SIG-M5 treated with dmso at 0.1 percent for 504 hours (cell line): ENCODE measurements around the gene KRTAP12-2.
"Not testable (repeated sequence)": the region's sequence is repeated elsewhere in the genome, so short reads cannot be mapped to it uniquely, and the experiment has no call there.

Source experiments
- DNase-seq: peaks from one replicate; lab custom pipeline; 2025; ENCODE audit not compliant: unreplicated experiment; lab: John Stamatoyannopoulos, UW

The KRTAP12-2 gene

DNA sequence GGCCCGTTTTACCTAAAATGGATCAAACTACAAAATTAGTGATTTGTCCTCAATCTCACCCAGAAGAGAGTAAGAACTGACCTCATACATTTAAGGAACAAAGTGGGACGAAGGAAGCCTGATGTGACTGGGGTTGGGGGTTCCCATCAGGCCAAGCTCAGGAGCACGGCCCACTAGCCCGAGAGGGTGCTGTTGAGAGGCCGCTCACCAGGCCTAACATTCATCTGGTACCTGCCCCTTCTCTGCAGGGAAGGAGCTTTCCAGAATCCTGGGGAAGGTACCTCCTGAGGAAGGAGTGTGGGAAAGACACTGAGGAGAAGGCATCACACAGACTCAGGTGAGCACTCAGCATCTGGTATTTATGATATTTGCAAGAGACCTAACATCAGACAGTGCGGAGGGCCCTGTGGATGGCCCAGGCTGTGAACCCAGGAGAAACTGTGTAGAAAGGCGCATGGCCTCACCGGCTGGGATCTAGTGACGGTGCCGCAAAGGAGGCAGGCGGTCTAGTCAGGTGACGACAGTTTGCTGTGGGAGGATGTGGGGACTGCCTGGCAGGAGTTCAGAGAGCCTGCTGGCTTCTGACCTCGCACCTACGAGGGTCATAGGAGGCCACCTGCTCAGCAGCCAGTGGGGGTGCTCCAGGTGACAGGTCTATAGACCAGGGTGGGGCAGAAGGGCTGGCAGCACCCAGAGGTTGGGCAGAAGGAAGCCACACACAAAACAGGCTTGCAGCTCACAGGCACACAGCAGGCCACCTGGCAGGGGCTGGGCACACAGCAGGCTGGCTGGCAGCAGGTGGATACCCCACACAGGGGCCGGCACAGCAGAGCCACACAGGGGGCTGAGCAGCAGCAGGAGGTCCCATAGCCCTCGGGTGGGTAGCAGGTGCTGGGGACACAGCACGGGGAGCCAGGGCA is 12.8 kb downstream of the KRTAP12-2 start:
- no peak for DNase-seq

GRCh38 chr21:44653123-44653522 is 13.6 kb downstream of the KRTAP12-2 start:
- no peak for DNase-seq

DNA sequence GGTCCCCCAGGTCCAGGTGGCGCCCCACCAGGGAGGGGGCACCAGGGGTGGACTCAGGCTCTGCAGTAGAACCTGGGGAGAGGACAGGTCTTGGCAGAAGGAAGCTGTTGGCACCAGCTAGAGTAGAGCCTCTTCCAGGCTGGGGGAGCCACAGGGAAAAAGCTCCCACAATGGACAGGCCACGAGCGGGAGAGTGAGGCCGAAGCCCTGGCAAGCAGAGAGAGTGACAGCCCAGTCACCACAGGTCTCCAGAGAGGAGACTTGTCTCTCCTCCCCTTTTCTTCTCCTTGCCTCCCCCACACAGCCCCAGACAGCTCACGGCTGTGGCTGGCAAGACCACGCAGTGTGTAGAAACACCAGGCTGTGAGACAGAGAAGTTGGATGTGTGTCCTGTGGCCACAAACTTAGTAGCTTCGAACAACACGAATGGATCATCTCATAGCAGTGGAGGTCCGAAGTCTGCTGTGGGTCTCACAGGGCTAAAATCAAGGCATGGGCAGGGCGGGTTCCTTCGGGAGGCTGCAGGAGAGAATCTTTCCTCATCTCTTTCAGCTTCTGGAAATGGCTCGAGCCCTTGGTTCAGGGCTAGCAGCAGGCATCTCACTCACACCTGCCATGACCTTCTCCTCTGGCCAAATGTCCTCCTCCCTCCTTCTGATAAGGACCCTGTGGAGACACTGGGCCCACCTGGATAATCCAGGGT is 15.6 kb downstream of the KRTAP12-2 start:
- DNase-seq: no peak

DNA sequence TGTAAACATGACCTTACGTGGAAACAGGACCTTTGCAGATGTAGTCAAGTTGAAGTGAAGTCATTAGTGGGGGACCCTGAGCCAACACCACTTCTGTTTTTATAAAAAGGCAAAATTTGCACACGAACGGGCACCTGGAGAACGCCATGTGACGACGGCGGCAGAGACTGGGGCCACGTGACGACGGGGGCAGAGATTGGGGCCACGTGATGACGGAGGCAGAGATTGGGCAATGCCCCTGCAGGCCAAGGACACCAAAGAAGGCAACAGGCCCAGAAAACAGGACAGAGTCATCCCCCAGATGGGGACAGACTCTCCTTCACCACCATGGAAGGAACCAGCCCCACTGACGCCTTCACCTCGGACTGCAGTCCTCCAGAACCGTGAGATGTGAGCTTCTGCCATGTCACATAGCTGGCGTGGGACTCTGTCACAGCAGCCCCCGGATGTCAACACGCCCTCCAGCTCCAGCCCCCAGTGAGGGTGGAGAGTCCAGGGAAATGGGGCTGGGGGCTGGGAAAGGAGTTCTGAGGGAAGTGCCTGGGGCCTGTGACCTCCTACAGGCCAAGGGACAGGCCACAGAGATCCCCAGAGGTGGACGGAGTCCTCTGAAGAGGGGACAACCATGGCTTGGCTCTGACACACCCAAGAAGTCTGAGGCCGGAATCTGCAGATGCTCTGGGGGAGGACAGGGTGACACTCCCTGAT is 16.3 kb downstream of the KRTAP12-2 start:
- no peak for DNase-seq

- DNase-seq: no peak
Observed at GRCh38 chr21:44649521-44650100, 17.1 kb downstream of the KRTAP12-2 start.

DNA sequence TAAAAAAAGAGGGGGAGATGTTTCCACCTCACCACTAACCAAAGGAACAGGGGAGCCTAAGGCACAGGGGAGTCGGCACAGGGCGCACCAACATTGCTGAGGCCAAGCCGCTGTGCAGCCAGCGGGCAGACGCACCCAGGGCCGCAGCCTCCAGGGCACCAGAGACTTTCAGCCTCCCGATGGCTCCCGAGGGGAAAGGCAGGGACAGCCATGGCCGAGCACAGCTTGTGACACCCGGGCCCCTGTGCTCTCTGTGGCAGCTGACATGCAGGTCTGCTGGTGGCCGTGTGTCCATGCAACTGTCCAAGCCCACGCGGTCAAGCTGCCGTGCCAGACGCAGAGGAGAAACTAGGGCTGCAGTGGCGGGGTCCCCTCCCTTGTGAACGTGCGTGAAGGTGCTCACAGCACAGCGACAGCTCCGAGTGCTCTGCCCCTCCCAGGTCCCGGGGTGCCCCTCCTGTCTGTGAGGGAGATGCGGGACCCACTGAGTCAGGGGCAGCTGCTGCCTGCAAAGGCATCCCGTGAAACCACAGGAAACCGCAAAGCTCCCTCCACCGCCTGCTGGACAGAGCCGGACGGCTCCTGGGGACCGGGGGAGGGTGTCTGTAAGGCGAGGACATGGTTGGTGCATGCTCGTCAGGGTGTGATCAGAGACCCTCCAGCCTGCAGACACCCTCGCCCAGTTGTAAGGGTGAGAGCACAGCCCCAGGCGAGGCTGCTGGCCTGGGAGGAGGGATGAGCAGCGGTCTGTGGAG is 18.0 kb downstream of the KRTAP12-2 start:
- DNase-seq: no peak

- no peak for DNase-seq
Observed at GRCh38 chr21:44647222-44647552, 19.5 kb downstream of the KRTAP12-2 start.

- DNase-seq: not testable (repeated sequence)
Observed at GRCh38 chr21:44646366-44647221, 20.1 kb downstream of the KRTAP12-2 start, which contains the start of gene KRTAP10-11. KRTAP10-11 (plus strand) TSS chr21:44646414; CDS start chr21:44646459, 45 bp downstream.

DNA sequence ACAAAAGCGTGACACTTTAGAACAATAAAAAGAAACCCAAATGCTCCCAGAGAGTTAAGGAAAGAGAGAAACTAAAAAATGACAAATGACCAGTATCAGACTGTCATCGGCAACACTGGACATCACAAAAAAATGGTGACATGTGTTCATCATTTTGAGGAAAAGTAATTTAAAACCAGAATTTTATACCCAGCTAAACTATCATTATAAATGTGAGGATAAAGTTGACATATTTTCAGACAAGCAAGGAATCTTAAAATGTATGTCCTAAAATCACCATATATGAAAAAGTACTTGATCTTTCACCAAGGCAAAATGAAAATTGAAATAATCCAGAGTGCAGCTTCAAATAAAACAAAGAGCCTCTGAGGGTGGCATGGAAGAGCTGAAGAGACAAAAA is 21.8 kb downstream of the KRTAP12-2 start:
- no peak for DNase-seq

- DNase-seq: no peak
Observed at GRCh38 chr21:44643741-44644310, 22.9 kb downstream of the KRTAP12-2 start.

- DNase-seq: no peak
Observed at GRCh38 chr21:44640761-44641160, 26.0 kb downstream of the KRTAP12-2 start.

- DNase-seq: no peak
Observed at GRCh38 chr21:44639331-44639655, 27.4 kb downstream of the KRTAP12-2 start.

DNA sequence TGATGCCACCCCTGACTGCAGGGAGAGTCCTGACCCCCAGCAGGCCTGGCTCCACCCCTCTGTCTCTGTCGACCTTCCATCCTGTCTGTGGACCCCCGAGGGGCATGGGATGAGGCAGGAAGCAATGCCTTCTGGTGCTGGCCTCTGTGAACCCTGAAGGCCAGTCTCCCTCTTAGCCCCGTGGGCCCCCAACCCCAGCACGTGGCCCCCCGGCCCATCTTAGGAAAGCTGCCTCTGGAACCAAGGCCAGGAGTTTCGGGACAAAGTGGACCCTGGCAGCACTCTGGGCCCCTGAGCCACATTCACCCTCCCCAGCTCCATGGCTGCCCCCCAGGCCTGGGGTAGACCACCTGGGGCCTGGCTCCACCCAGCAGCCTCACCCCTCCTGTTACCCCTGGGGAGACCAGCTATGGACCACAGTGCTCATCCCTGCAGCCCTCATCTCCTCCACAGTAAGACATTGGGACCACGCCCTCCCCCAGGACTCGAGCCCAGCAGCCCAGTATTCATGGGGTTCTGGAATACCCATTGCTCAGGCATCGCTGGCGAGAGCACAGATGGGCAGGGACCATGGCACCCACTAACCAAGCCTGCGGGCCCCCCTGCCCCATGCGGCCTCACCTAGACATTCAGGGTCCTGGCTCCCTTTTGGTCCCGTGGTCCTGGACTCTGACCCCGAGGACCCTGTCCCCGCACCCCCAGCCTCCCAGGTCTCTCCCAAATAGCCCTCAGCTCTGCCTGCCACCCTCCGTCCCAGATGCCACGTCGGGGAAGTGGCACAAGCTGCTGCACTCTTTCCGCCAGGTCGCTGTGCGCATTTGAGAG is 28.0 kb downstream of the KRTAP12-2 start:
- not testable (repeated sequence) for DNase-seq

GRCh38 chr21:44637851-44638348 is 28.8 kb downstream of the KRTAP12-2 start:
- DNase-seq: not testable (repeated sequence)

GRCh38 chr21:44637018-44637850 is 29.5 kb downstream of the KRTAP12-2 start, which contains the start of gene KRTAP10-10:
KRTAP10-10 (plus strand) TSS chr21:44637356; CDS start chr21:44637418, 62 bp downstream.
- DNase-seq: no peak

DNA sequence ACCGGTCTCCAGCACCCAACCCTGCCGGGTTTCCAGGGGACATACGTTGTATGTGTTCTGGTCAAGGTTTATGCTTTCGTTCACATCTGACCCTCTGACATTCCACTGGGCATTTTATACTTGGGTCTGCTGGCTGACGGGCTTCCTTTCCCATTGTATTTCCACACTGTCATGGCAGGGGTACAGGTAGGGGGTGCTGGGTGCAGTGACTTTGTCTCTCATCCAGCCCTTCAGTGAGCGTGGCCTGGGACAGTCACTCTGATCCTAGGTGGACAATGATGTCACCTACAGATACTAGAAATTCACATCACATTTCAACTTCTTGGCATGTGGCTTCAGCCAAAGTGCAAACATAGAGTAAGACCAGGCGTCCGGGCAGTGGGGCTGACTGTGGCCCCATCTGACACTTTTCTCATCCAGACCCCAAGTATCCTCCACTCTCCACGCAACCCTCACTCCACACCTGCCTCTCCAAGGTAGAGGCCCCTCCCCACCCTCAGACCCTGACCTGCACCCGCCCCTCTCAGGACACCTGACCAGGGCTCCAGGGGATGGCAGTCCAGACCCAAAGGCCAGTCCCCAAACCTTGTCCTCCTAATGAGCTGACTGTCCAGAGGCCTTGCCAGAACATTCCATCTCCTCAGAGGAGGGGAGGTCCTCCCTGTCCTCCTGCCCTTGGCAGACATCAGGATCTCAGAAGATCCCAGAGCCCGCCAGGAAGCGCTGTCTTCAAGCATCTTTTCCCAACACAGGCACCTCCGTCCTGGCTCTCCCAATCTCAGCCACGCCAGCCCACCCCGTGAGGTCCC is 30.3 kb downstream of the KRTAP12-2 start:
- DNase-seq: no peak
